ENCODE data around the gene MYMX. TPM values are rescaled to one million over a fixed set of nuclear protein-coding genes. Genes with fewer than 3 reads are reported as not detected.

The MYMX gene
- total and polyA plus RNA-seq, 2 of the 13 experiments (the other 11 are each of a cell fraction or from before 2014, with no cell fraction given) = not detected

DNA sequence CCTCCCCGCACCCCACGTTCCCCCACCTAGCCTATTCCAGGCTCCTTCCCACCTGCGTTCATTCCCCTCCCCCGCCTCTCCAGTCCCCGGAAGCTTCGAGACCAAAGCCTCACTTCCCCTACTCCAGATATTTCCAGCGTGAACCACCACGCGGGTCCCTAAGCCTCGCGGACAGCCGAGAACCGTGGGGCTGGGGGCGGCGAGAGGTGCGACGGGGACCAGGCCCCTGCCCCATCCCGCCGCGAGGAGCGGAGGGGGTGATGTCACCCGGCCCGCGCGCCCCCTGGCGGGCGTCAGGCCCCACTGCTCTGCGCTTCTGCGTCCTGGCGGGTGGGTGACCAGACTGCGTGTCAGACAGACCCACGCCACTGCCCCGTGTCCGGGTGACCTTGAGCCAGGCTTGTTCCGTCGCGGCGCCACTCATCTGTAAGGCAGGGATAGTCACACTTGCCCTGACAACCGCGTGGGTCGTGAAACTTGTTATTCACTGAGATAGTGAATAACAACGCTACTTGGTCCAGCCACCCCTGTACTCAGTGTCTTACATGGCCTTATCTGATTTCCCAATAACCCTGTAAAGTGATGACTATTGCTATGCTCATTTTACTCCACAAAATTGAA is 21.2 kb downstream of the MYMX start (continued):
- TF ChIP-seq ETV6 (CRISPR knock-in tag; conservative IDR thresholded peaks at IDR 0.05) (peak; percentile 60; the same call in 1 of the 2 replicates), HHEX (CRISPR knock-in tag; IDR thresholded peaks at IDR 0.05) (no peak), KMT2B (CRISPR knock-in tag; IDR thresholded peaks at IDR 0.05) (peak; percentile 59), ZNF790 (CRISPR knock-in tag; IDR thresholded peaks at IDR 0.05; ENCODE audit: borderline replicate concordance) (no peak), KDM6A (CRISPR knock-in tag; IDR thresholded peaks at IDR 0.05; ENCODE audit: low read depth) (no peak), ZNF766 (CRISPR knock-in tag; IDR thresholded peaks at IDR 0.05; ENCODE audit: borderline replicate concordance) (peak; percentile 85; the same call in 1 of the 2 replicates), SYNCRIP (IDR thresholded peaks at IDR 0.05; ENCODE audit: insufficient read depth, low read depth, low read length) (no peak), CEBPG (CRISPR knock-in tag; IDR thresholded peaks at IDR 0.05) (peak; percentile 55), DNMT3B (CRISPR knock-in tag; conservative IDR thresholded peaks at IDR 0.05) (no peak), IKZF4 (CRISPR knock-in tag; IDR thresholded peaks at IDR 0.05; ENCODE audit: borderline replicate concordance, low read depth, not compliant biosample characterization) (no peak), ZNF883 (CRISPR knock-in tag; IDR thresholded peaks at IDR 0.05; ENCODE audit: not compliant biosample characterization) (peak; percentile 78), RCOR2 (CRISPR knock-in tag; IDR thresholded peaks at IDR 0.05) (no peak), SRY (CRISPR knock-in tag; IDR thresholded peaks at IDR 0.05) (peak; percentile 59; the same call in 1 of the 2 replicates), EED (CRISPR knock-in tag; IDR thresholded peaks at IDR 0.05) (peak; percentile 91; the same call in 1 of the 2 replicates), KDM2A (CRISPR knock-in tag; IDR thresholded peaks at IDR 0.05; ENCODE audit: borderline replicate concordance, low read depth) (peak; percentile 96), ATF7 (IDR thresholded peaks at IDR 0.05) (peak; percentile 91; the same call in 1 of the 2 replicates), ATF7 (CRISPR knock-in tag; IDR thresholded peaks at IDR 0.05) (peak; percentile 99), ZFY (CRISPR knock-in tag; IDR thresholded peaks at IDR 0.05) (peak; percentile 81), CBX1 (IDR thresholded peaks at IDR 0.05; ENCODE audit: low read depth) (peak; percentile 79), EHMT2 (IDR thresholded peaks at IDR 0.05; ENCODE audit: borderline replicate concordance, low read depth, low read length) (no peak), TP53 (CRISPR knock-in tag; conservative IDR thresholded peaks at IDR 0.05) (no peak), ZNF326 (CRISPR knock-in tag; IDR thresholded peaks at IDR 0.05; ENCODE audit: borderline replicate concordance) (no peak), MAFG (CRISPR knock-in tag; IDR thresholded peaks at IDR 0.05) (no peak), MXI1 (IDR thresholded peaks at IDR 0.05; ENCODE audit: borderline replicate concordance, low read depth, low read length) (peak; percentile 2; the same call in 1 of the 3 replicates), GATA4 (IDR thresholded peaks at IDR 0.05; ENCODE audit: borderline replicate concordance, low read depth) (0 out of 2 replicates have a peak, but pooled peaks have one; percentile 13), SALL1 (CRISPR knock-in tag; IDR thresholded peaks at IDR 0.05) (peak; percentile 75; the same call in 1 of the 2 replicates), ZFP90 (CRISPR knock-in tag; IDR thresholded peaks at IDR 0.05; ENCODE audit: borderline replicate concordance) (peak; percentile 86; the same call in 1 of the 2 replicates), NCOA5 (CRISPR knock-in tag; IDR thresholded peaks at IDR 0.05) (no peak), SIX4 (CRISPR knock-in tag; IDR thresholded peaks at IDR 0.05) (peak; percentile 19; the same call in 1 of the 2 replicates)
- TF ChIP-seq, protein P1, sequence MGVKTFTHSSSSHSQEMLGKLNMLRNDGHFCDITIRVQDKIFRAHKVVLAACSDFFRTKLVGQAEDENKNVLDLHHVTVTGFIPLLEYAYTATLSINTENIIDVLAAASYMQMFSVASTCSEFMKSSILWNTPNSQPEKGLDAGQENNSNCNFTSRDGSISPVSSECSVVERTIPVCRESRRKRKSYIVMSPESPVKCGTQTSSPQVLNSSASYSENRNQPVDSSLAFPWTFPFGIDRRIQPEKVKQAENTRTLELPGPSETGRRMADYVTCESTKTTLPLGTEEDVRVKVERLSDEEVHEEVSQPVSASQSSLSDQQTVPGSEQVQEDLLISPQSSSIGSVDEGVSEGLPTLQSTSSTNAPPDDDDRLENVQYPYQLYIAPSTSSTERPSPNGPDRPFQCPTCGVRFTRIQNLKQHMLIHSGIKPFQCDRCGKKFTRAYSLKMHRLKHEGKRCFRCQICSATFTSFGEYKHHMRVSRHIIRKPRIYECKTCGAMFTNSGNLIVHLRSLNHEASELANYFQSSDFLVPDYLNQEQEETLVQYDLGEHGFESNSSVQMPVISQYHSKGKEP (CRISPR knock-in tag; IDR thresholded peaks at IDR 0.05) = no peak
- TF ChIP-seq, protein P2, sequence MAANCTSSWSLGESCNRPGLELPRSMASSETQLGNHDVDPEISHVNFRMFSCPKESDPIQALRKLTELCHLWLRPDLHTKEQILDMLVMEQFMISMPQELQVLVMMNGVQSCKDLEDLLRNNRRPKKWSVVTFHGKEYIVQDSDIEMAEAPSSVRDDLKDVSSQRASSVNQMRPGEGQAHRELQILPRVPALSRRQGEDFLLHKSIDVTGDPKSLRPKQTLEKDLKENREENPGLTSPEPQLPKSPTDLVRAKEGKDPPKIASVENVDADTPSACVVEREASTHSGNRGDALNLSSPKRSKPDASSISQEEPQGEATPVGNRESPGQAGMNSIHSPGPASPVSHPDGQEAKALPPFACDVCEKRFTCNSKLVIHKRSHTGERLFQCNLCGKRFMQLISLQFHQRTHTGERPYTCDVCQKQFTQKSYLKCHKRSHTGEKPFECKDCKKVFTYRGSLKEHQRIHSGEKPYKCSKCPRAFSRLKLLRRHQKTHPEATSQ (CRISPR knock-in tag; IDR thresholded peaks at IDR 0.05; ENCODE audit: borderline replicate concordance) = no peak
